Measurements from ENCODE around the gene UNC119. TPM values are rescaled to one million over a fixed set of nuclear protein-coding genes. Genes with fewer than 3 reads are reported as not detected.
A peak's percentile ranks its signal among the peaks of the same experiment; 100 is the strongest.

The UNC119 gene
- total and polyA plus RNA-seq, 4 donors: 14.0 to 20.0 (median 16.1) TPM

- Histone ChIP-seq H3K9ac (ENCODE audit: low read depth in 1 of 2, low read length in 2 of 2) (no peak overlapping the region), H3K27ac (ENCODE audit: low read depth in 1 of 2, low read length in 2 of 2) (no peak overlapping the region), H3K4me3 (ENCODE audit: low read depth in 1 of 3, low read length in 3 of 3) (no peak overlapping the region), H3K9me3 (ENCODE audit: control insufficient read depth in 4 of 4, low read length in 3 of 4) (no peaks in the 10 kb centered on the region), H3K27me3 (ENCODE audit: control insufficient read depth in 4 of 4, insufficient read depth in 4 of 4, low read length in 3 of 4) (no peaks in the 10 kb centered on the region), H3K4me1 (ENCODE audit: control insufficient read depth in 4 of 4, insufficient read depth in 4 of 4, low read length in 3 of 4) (peaks cover 3 to 20% (median 15%) of the 10 kb centered on the region in 4 donors), H3K36me3 (ENCODE audit: control insufficient read depth in 4 of 4, insufficient read depth in 3 of 4, low read depth in 1 of 4, low read length in 3 of 4) (peaks cover 0 to 6% (median 2%) of the 10 kb centered on the region in 4 donors)
- no peak for DNase-seq (ENCODE audit: low spot score)
- no peak for TF ChIP-seq CTCF (IDR thresholded peaks at IDR 0.05; ENCODE audit: low read depth, low read length, missing input control)
- no peak for TF ChIP-seq RXRA (IDR thresholded peaks at IDR 0.05)
- WGBS: 90% methylated on average over 6 of the region's 6 CpGs
Measured at GRCh38 chr17:28548417-28549130, 3.9 kb downstream of the UNC119 start.

- Histone ChIP-seq H3K27me3 (ENCODE audit: control insufficient read depth in 4 of 4, insufficient read depth in 4 of 4, low read length in 3 of 4) (no peaks in the 10 kb centered on the region), H3K9me3 (ENCODE audit: control insufficient read depth in 4 of 4, low read length in 3 of 4) (no peaks in the 10 kb centered on the region), H3K9ac (ENCODE audit: low read depth in 1 of 2, low read length in 2 of 2) (no peak overlapping the region), H3K27ac (ENCODE audit: low read depth in 1 of 2, low read length in 2 of 2) (peak overlapping the region in 1 of 2 donors; percentile 31), H3K4me1 (ENCODE audit: control insufficient read depth in 4 of 4, insufficient read depth in 4 of 4, low read length in 3 of 4) (peaks cover under 1 to 12% (median 8%) of the 10 kb centered on the region in 4 donors), H3K4me3 (ENCODE audit: low read depth in 1 of 3, low read length in 3 of 3) (no peak overlapping the region), H3K36me3 (ENCODE audit: control insufficient read depth in 4 of 4, insufficient read depth in 3 of 4, low read depth in 1 of 4, low read length in 3 of 4) (peaks cover 0 to 6% (median 2%) of the 10 kb centered on the region in 4 donors)
- WGBS: 70% methylated on average over 26 of the region's 26 CpGs
- TF ChIP-seq RXRA (IDR thresholded peaks at IDR 0.05) (peak in 1 of 2 donors; percentile 41), CTCF (IDR thresholded peaks at IDR 0.05; ENCODE audit: low read depth, low read length, missing input control) (peak; percentile 96), RAD21 (IDR thresholded peaks at IDR 0.05) (peak; percentile 78 to 86), JUND (IDR thresholded peaks at IDR 0.05) (no peak)
- DNase-seq (ENCODE audit: low spot score): peak; percentile 81
Measured at GRCh38 chr17:28547623-28548416, 4.6 kb downstream of the UNC119 start.

GRCh38 chr17:28547096-28547622 is 5.3 kb downstream of the UNC119 start:
- no peak for DNase-seq (ENCODE audit: low spot score)
- WGBS: 86% methylated on average over 14 of the region's 14 CpGs
- Histone ChIP-seq H3K27ac (ENCODE audit: low read depth in 1 of 2, low read length in 2 of 2) (no peak overlapping the region), H3K4me3 (ENCODE audit: low read depth in 1 of 3, low read length in 3 of 3) (no peak overlapping the region), H3K4me1 (ENCODE audit: control insufficient read depth in 4 of 4, insufficient read depth in 4 of 4, low read length in 3 of 4) (peaks cover 0 to 9% (median 6%) of the 10 kb centered on the region in 4 donors), H3K36me3 (ENCODE audit: control insufficient read depth in 4 of 4, insufficient read depth in 3 of 4, low read depth in 1 of 4, low read length in 3 of 4) (peaks cover 0 to 6% (median 2%) of the 10 kb centered on the region in 4 donors), H3K9me3 (ENCODE audit: control insufficient read depth in 4 of 4, low read length in 3 of 4) (no peaks in the 10 kb centered on the region), H3K27me3 (ENCODE audit: control insufficient read depth in 4 of 4, insufficient read depth in 4 of 4, low read length in 3 of 4) (no peaks in the 10 kb centered on the region), H3K9ac (ENCODE audit: low read depth in 1 of 2, low read length in 2 of 2) (no peak overlapping the region)
- TF ChIP-seq JUND (IDR thresholded peaks at IDR 0.05) (no peak), MAX (IDR thresholded peaks at IDR 0.05) (no peak), FOXA2 (IDR thresholded peaks at IDR 0.05) (no peak), FOXA1 (IDR thresholded peaks at IDR 0.05) (no peak), GABPA (IDR thresholded peaks at IDR 0.05 in 1 of 2, conservative IDR thresholded peaks at IDR 0.05 in 1 of 2) (no peak), TAF1 (conservative IDR thresholded peaks at IDR 0.05) (no peak), ATF3 (IDR thresholded peaks at IDR 0.05) (no peak), ZBTB33 (IDR thresholded peaks at IDR 0.05) (no peak), RXRA (IDR thresholded peaks at IDR 0.05) (no peak), NR2F2 (IDR thresholded peaks at IDR 0.05) (no peak), SP1 (IDR thresholded peaks at IDR 0.05) (no peak), RAD21 (IDR thresholded peaks at IDR 0.05) (no peak), REST (IDR thresholded peaks at IDR 0.05) (no peak)
